Erythroblast (primary cell): ENCODE data around the gene ZNF197.

Source experiments
- GATA1 ChIP-seq: IDR thresholded peaks from 2 replicates; pipeline ENCODE4 v1.6.1; 2011; ENCODE audit warnings: low read depth, mild to moderate bottlenecking, control low read depth, low read length, moderate library complexity
- POLR2A ChIP-seq: IDR thresholded peaks from 2 replicates; pipeline ENCODE4 v1.6.1; 2011; ENCODE audit warnings: mild to moderate bottlenecking, low read length

GRCh38 chr3:44632193-44632592 lies 7.4 kb downstream of the ZNF197 start:
- TF ChIP-seq POLR2A (no peak), GATA1 (no peak)
